Measurements from ENCODE around the gene TXNDC2.

The TXNDC2 gene

DNA sequence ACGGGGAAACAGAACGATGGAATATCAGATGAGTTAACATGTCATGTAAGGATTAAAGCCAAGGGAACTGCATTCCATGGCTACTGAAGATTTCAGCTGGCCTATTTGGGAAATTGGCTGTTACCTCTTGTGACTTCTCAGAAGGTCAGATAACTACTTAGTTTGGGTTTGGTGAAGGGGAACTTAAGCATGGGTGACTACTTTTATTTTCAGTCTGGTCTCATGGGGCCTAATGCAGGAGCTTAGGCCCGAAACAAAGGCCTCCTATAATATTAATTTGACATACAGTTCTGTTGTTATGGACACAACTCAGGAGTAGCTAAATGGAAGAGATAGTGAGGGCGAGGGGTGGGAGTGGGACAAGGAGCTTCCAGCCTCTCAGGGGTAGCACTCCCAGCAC, 44.0 kb upstream of the TXNDC2 start:
- WGBS, result 97% methylated on average over 3 of the region's 4 CpGs
- H4K8ac ChIP-seq (ENCODE audit: low read length), result no peak overlapping the region
- H3K4me3 ChIP-seq (ENCODE audit: insufficient read depth in 1 of 2, low read depth in 1 of 2, low read length in 2 of 2), result no peak overlapping the region

DNA sequence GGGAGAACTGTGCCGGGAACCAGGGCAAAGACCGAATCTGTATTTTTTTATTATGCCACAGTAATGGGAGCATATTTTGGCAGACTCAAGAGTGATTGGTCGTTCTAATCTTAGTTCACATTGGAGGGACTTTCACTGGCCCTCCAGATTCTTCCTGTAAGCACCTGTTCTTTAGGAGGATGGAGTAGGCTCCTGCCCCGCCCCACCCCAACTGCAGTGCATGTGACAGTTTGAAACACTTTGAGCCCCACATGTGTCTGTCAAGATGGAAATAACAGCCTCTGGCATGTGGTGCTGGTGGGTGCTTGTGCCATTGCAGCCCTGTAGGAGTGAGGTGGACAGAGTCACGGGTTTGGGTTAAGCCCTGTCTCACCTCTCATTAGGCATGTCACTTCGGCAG, 43.3 kb upstream of the TXNDC2 start:
- DNase-seq, result no peak
- no peak overlapping the region for H3K4ac ChIP-seq (ENCODE audit: low read depth in 1 of 2, low read length in 2 of 2)
- H4K8ac ChIP-seq (ENCODE audit: low read length), result no peak overlapping the region
- no peak overlapping the region for H2BK120ac ChIP-seq (ENCODE audit: low read depth, low read length)
- no peak overlapping the region for H2BK5ac ChIP-seq (ENCODE audit: low read depth, low read length, poor library complexity, severe bottlenecking)
- no peak overlapping the region for H3K18ac ChIP-seq (ENCODE audit: low read depth in 1 of 2, low read length in 2 of 2)
- H3K27me3 ChIP-seq (ENCODE audit: control insufficient read depth in 1 of 2, insufficient read depth in 1 of 2, low read length in 2 of 2), result no peaks in the 10 kb centered on the region
- H3K14ac ChIP-seq (ENCODE audit: low read length in 2 of 2), result no peak overlapping the region
- no peak overlapping the region for H2BK12ac ChIP-seq (ENCODE audit: low read length in 2 of 2)
- H2BK15ac ChIP-seq (ENCODE audit: low read depth, poor library complexity, severe bottlenecking), result no peak overlapping the region
- WGBS, result 97% methylated on average over 6 of the region's 6 CpGs
- H3K4me1 ChIP-seq (ENCODE audit: control insufficient read depth, insufficient read depth, low read depth, low read length), result peaks cover 15% of the 10 kb centered on the region
- H2AK5ac ChIP-seq (ENCODE audit: low read length, severe bottlenecking), result no peak overlapping the region
- H3K36me3 ChIP-seq (ENCODE audit: control insufficient read depth in 1 of 2, insufficient read depth in 2 of 2, low read depth in 1 of 2, low read length in 2 of 2), result peaks cover 0 to 23% of the 10 kb centered on the region in 2 experiments
- H3K23ac ChIP-seq (ENCODE audit: low read length in 2 of 2), result no peak overlapping the region
- no peak overlapping the region for H3K9ac ChIP-seq (ENCODE audit: low read length)
- H3K79me1 ChIP-seq (replicated peaks; ENCODE audit: low read length, poor library complexity, severe bottlenecking), result no peaks in the 10 kb centered on the region
- H3K9me3 ChIP-seq (ENCODE audit: control insufficient read depth, low read length), result no peaks in the 10 kb centered on the region
- H3K27ac ChIP-seq (ENCODE audit: low read length, poor library complexity, severe bottlenecking), result no peak overlapping the region
- H4K91ac ChIP-seq (ENCODE audit: low read length), result no peak overlapping the region
- H2AFZ ChIP-seq (ENCODE audit: low read depth, low read length), result no peak overlapping the region
- H3K4me3 ChIP-seq (ENCODE audit: insufficient read depth in 1 of 2, low read depth in 1 of 2, low read length in 2 of 2), result no peak overlapping the region
- H3K4me2 ChIP-seq (ENCODE audit: low read length, poor library complexity, severe bottlenecking), result no peak overlapping the region

More for the DNA sequence above, 44.0 kb upstream of the TXNDC2 start:
- H2BK5ac ChIP-seq (ENCODE audit: low read depth, low read length, poor library complexity, severe bottlenecking), result no peak overlapping the region
- peaks cover 0 to 16% of the 10 kb centered on the region in 2 experiments for H3K36me3 ChIP-seq (ENCODE audit: control insufficient read depth in 1 of 2, insufficient read depth in 2 of 2, low read depth in 1 of 2, low read length in 2 of 2)
- H4K91ac ChIP-seq (ENCODE audit: low read length), result no peak overlapping the region
- no peak overlapping the region for H3K18ac ChIP-seq (ENCODE audit: low read depth in 1 of 2, low read length in 2 of 2)
- no peak overlapping the region for H3K9ac ChIP-seq (ENCODE audit: low read length)
- no peaks in the 10 kb centered on the region for H3K79me1 ChIP-seq (replicated peaks; ENCODE audit: low read length, poor library complexity, severe bottlenecking)
- H2AFZ ChIP-seq (ENCODE audit: low read depth, low read length), result no peak overlapping the region
- no peaks in the 10 kb centered on the region for H3K9me3 ChIP-seq (ENCODE audit: control insufficient read depth, low read length)
- H3K27me3 ChIP-seq (ENCODE audit: control insufficient read depth in 1 of 2, insufficient read depth in 1 of 2, low read length in 2 of 2), result no peaks in the 10 kb centered on the region
- no peak overlapping the region for H2AK5ac ChIP-seq (ENCODE audit: low read length, severe bottlenecking)
- no peak overlapping the region for H3K14ac ChIP-seq (ENCODE audit: low read length in 2 of 2)
- no peak overlapping the region for H3K23ac ChIP-seq (ENCODE audit: low read length in 2 of 2)
- H2BK12ac ChIP-seq (ENCODE audit: low read length in 2 of 2), result no peak overlapping the region
- H3K4me2 ChIP-seq (ENCODE audit: low read length, poor library complexity, severe bottlenecking), result no peak overlapping the region
- no peak overlapping the region for H2BK120ac ChIP-seq (ENCODE audit: low read depth, low read length)
- peaks cover 14% of the 10 kb centered on the region for H3K4me1 ChIP-seq (ENCODE audit: control insufficient read depth, insufficient read depth, low read depth, low read length)
- DNase-seq, result no peak
- no peak overlapping the region for H2BK15ac ChIP-seq (ENCODE audit: low read depth, poor library complexity, severe bottlenecking)
- H3K4ac ChIP-seq (ENCODE audit: low read depth in 1 of 2, low read length in 2 of 2), result no peak overlapping the region
- no peak overlapping the region for H3K27ac ChIP-seq (ENCODE audit: low read length, poor library complexity, severe bottlenecking)

DNA sequence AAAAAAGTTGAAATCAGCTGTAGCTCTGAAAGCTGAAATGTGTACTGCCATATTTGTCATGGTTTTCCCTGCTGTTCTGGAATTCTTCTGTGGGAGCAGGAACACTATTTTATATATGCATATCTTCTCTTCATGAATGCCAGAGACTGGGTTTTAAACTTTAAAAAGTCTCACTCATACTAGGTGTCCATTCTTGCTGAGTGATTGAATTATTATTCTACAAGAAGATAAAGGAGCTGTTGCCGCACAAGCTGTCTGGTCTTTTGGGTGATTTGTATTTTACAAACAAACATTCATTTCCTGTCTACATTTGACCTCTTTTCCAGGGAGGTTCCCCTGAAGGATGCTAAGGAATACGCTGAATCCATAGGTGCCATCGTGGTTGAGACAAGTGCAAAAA, 40.5 kb upstream of the TXNDC2 start:
- DNase-seq, result no peak
- Histone ChIP-seq H3K4me2 (ENCODE audit: low read length, poor library complexity, severe bottlenecking) (no peak overlapping the region), H3K9ac (ENCODE audit: low read length) (no peak overlapping the region), H3K23ac (ENCODE audit: low read length in 2 of 2) (no peak overlapping the region), H2AK5ac (ENCODE audit: low read length, severe bottlenecking) (no peak overlapping the region), H3K4me3 (ENCODE audit: insufficient read depth in 1 of 2, low read depth in 1 of 2, low read length in 2 of 2) (no peak overlapping the region), H4K91ac (ENCODE audit: low read length) (no peak overlapping the region), H2BK15ac (ENCODE audit: low read depth, poor library complexity, severe bottlenecking) (no peak overlapping the region), H3K27me3 (ENCODE audit: control insufficient read depth in 1 of 2, insufficient read depth in 1 of 2, low read length in 2 of 2) (no peaks in the 10 kb centered on the region), H2BK120ac (ENCODE audit: low read depth, low read length) (no peak overlapping the region), H3K9me3 (ENCODE audit: control insufficient read depth, low read length) (no peaks in the 10 kb centered on the region), H2BK12ac (ENCODE audit: low read length in 2 of 2) (no peak overlapping the region), H4K8ac (ENCODE audit: low read length) (no peak overlapping the region), H3K36me3 (ENCODE audit: control insufficient read depth in 1 of 2, insufficient read depth in 2 of 2, low read depth in 1 of 2, low read length in 2 of 2) (peaks cover 0 to 33% of the 10 kb centered on the region in 2 experiments), H3K14ac (ENCODE audit: low read length in 2 of 2) (no peak overlapping the region), H3K18ac (ENCODE audit: low read depth in 1 of 2, low read length in 2 of 2) (no peak overlapping the region), H3K4me1 (ENCODE audit: control insufficient read depth, insufficient read depth, low read depth, low read length) (peaks cover 5% of the 10 kb centered on the region), H2AFZ (ENCODE audit: low read depth, low read length) (no peak overlapping the region), H3K4ac (ENCODE audit: low read depth in 1 of 2, low read length in 2 of 2) (no peak overlapping the region), H2BK5ac (ENCODE audit: low read depth, low read length, poor library complexity, severe bottlenecking) (no peak overlapping the region), H3K79me1 (replicated peaks; ENCODE audit: low read length, poor library complexity, severe bottlenecking) (peaks cover 1% of the 10 kb centered on the region), H3K27ac (ENCODE audit: low read length, poor library complexity, severe bottlenecking) (no peak overlapping the region)
- 78% methylated on average over 2 of the region's 3 CpGs for WGBS

DNA sequence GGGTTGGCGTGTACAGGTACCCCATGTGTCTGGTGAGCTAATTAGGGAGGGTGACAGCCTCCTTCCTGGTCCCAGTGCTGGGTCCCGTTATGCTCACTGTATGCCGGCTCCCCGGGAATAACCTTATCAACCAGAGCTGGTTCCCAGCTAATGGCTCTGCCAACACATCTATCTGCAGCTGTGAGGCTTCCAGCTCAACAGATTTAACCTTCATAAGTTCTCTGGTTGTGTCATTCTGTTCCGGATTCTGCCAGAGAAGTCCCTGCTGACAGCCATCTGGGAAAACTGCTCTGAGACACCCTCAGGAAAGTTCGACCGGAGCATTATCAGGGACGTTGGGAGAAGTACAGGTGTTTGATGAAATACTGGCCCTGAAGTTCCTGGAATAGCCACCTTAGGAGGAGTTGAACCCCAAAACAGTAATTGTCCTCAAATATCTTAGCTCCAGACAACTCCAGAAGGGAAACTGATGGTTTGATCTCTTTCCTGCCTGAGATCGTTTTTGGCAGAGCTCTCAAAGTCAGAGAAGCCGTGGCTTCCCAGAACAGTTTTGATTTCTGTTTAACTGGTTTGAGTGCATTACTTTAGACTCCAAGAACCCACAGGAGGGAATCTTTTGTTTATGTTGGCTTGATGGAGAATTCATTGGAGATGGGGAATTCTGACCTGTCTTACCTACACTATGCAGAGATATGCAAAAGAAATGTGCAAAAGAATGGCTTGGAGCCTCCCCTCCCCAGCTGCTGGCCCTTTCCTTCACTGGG, 39.4 kb upstream of the TXNDC2 start:
- Histone ChIP-seq H3K36me3 (ENCODE audit: control insufficient read depth in 1 of 2, insufficient read depth in 2 of 2, low read depth in 1 of 2, low read length in 2 of 2) (peaks cover 0 to 33% of the 10 kb centered on the region in 2 experiments), H3K9ac (ENCODE audit: low read length) (no peak overlapping the region), H3K9me3 (ENCODE audit: control insufficient read depth, low read length) (no peaks in the 10 kb centered on the region), H2BK5ac (ENCODE audit: low read depth, low read length, poor library complexity, severe bottlenecking) (no peak overlapping the region), H2BK15ac (ENCODE audit: low read depth, poor library complexity, severe bottlenecking) (no peak overlapping the region), H3K79me1 (replicated peaks; ENCODE audit: low read length, poor library complexity, severe bottlenecking) (peaks cover 1% of the 10 kb centered on the region), H3K4me1 (ENCODE audit: control insufficient read depth, insufficient read depth, low read depth, low read length) (peaks cover 5% of the 10 kb centered on the region), H3K27ac (ENCODE audit: low read length, poor library complexity, severe bottlenecking) (no peak overlapping the region), H2BK12ac (ENCODE audit: low read length in 2 of 2) (peak overlapping the region in 1 of 2 experiments; percentile 40), H4K91ac (ENCODE audit: low read length) (no peak overlapping the region), H3K27me3 (ENCODE audit: control insufficient read depth in 1 of 2, insufficient read depth in 1 of 2, low read length in 2 of 2) (no peaks in the 10 kb centered on the region), H3K18ac (ENCODE audit: low read depth in 1 of 2, low read length in 2 of 2) (no peak overlapping the region), H2AK5ac (ENCODE audit: low read length, severe bottlenecking) (peak overlapping the region; percentile 13), H3K4me3 (ENCODE audit: insufficient read depth in 1 of 2, low read depth in 1 of 2, low read length in 2 of 2) (no peak overlapping the region), H4K8ac (ENCODE audit: low read length) (no peak overlapping the region), H3K4me2 (ENCODE audit: low read length, poor library complexity, severe bottlenecking) (no peak overlapping the region), H3K4ac (ENCODE audit: low read depth in 1 of 2, low read length in 2 of 2) (no peak overlapping the region), H2BK120ac (ENCODE audit: low read depth, low read length) (no peak overlapping the region), H3K14ac (ENCODE audit: low read length in 2 of 2) (no peak overlapping the region), H2AFZ (ENCODE audit: low read depth, low read length) (no peak overlapping the region), H3K23ac (ENCODE audit: low read length in 2 of 2) (no peak overlapping the region)
- no peak for DNase-seq
- WGBS, result 89% methylated on average over 10 of the region's 10 CpGs

Data from mesenchymal stem cell (in vitro differentiated cells and primary cell).